Osteoblast (primary cell): ENCODE results near the gene RPS3. TPM values are rescaled to one million over a fixed set of nuclear protein-coding genes. Genes with fewer than 3 reads are reported as not detected.

Source experiments
- DNase-seq: peaks from one replicate; pipeline ENCODE4 v3.0.0; 2011; ENCODE audit warnings: low spot score, mixed read lengths; ENCODE audit not compliant: insufficient read length; ENCODE audit errors: missing footprints
- H2AFZ ChIP-seq: 2 replicates; pipeline ENCODE4 v1.6.0; 2011; ENCODE audit warnings: mild to moderate bottlenecking, low read length
- H3K27ac ChIP-seq: 2 replicates; pipeline ENCODE4 v1.5.1; 2011; ENCODE audit warnings: mild to moderate bottlenecking, low read depth, low read length, moderate library complexity
- H3K27me3 ChIP-seq: 2 replicates; pipeline ENCODE4 v1.6.0; 2012; ENCODE audit warnings: mild to moderate bottlenecking, control low read depth, inconsistent platforms, low read length, moderate library complexity; ENCODE audit not compliant: insufficient read depth
- H3K36me3 ChIP-seq: 2 replicates; pipeline ENCODE4 v1.5.1; 2011; ENCODE audit warnings: mild to moderate bottlenecking, low read length, control low read depth, moderate library complexity; ENCODE audit not compliant: insufficient read depth
- H3K4me1 ChIP-seq: 2 replicates; pipeline ENCODE4 v1.5.1; 2011; ENCODE audit warnings: mild to moderate bottlenecking, low read length, control low read depth, moderate library complexity; ENCODE audit not compliant: insufficient read depth
- H3K4me2 ChIP-seq: 2 replicates; pipeline ENCODE4 v1.6.0; 2011; ENCODE audit warnings: mild to moderate bottlenecking, low read length; ENCODE audit not compliant: insufficient read depth
- H3K4me3 ChIP-seq: fragments of 200-600 bp; sonication (generic); 3 replicates; pipeline ENCODE4 v1.5.1; 2012; ENCODE audit warnings: mild to moderate bottlenecking, low read length, inconsistent platforms; ENCODE audit not compliant: insufficient read depth
- H3K79me2 ChIP-seq: 2 replicates; pipeline ENCODE4 v1.6.0; 2012; ENCODE audit warnings: mild to moderate bottlenecking, low read length, control low read depth, inconsistent platforms; ENCODE audit not compliant: insufficient read depth
- H3K9me3 ChIP-seq: 2 replicates; pipeline ENCODE4 v1.5.1; 2011; ENCODE audit warnings: low read depth, low read length, control low read depth
- H4K20me1 ChIP-seq: 2 replicates; pipeline ENCODE4 v1.6.0; 2012; ENCODE audit warnings: mild to moderate bottlenecking, low read length, control low read depth; ENCODE audit not compliant: insufficient read depth
- total RNA-seq: library from RNA; depleted of rRNA; stranded (reverse); fragments of >200 nt; gene quantifications from 2 replicates; pipeline ENCODE4 v1.2.3, GENCODE V29; 2012
- TF ChIP-seq, protein P1 (sequence below): IDR thresholded peaks from 2 replicates; pipeline ENCODE4 v1.5.1; 2011; ENCODE audit warnings: mild to moderate bottlenecking, low read depth, low read length, moderate library complexity; ENCODE audit errors: extremely low read depth

RPS3 gene
- total RNA-seq, 1 donor = 1,512 TPM

DNA sequence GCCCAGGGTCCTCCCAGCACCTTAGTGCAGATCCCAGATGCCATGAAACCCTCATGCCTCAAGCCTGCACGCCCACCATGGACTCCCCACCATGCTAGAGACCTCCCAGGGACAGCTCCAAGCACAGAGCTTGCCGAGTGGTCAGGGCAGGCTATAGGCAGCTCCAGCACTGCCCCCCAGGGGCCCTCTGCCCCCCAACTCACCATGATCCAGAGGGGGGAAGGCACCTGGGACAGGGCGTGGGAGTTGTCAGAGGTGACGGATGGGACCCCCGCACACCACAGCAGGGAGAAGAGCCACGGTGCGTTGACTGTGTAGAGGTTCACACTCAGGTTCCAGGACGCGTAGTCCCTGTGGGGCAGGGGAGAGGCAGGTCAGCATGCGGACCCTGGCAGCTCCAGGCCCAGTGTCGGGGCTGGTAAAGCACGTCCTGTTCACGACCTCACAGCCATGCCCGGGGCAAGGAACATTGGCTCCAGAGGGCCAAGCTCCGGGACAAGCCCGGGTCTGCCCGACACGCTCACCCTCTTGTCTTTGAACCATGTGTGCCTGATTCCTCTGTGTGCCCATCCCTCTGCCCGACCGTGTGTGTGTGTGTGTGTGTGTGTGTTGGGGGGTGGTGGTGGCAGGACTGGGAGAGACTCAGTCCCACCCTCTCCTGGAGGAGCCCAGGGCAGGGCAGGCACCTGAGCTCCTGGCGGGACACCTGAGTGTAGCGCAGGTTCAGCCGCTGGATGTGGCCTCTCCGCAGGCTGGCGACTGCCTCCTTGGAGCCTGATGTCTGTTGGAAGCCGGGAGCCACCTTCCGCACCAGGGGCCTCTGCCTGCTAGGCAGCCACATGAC lies 41.9 kb downstream of the RPS3 start:
- Histone ChIP-seq H3K79me2 (no peaks in the 10 kb centered on the region), H4K20me1 (no peaks in the 10 kb centered on the region), H3K4me3 (no peak overlapping the region), H2AFZ (no peak overlapping the region), H3K4me1 (no peaks in the 10 kb centered on the region), H3K27me3 (no peaks in the 10 kb centered on the region), H3K36me3 (no peaks in the 10 kb centered on the region), H3K27ac (no peak overlapping the region), H3K9me3 (no peaks in the 10 kb centered on the region), H3K4me2 (no peak overlapping the region)
- peak; percentile 45 for DNase-seq
- TF ChIP-seq, protein P1, sequence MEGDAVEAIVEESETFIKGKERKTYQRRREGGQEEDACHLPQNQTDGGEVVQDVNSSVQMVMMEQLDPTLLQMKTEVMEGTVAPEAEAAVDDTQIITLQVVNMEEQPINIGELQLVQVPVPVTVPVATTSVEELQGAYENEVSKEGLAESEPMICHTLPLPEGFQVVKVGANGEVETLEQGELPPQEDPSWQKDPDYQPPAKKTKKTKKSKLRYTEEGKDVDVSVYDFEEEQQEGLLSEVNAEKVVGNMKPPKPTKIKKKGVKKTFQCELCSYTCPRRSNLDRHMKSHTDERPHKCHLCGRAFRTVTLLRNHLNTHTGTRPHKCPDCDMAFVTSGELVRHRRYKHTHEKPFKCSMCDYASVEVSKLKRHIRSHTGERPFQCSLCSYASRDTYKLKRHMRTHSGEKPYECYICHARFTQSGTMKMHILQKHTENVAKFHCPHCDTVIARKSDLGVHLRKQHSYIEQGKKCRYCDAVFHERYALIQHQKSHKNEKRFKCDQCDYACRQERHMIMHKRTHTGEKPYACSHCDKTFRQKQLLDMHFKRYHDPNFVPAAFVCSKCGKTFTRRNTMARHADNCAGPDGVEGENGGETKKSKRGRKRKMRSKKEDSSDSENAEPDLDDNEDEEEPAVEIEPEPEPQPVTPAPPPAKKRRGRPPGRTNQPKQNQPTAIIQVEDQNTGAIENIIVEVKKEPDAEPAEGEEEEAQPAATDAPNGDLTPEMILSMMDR = no peak

DNA sequence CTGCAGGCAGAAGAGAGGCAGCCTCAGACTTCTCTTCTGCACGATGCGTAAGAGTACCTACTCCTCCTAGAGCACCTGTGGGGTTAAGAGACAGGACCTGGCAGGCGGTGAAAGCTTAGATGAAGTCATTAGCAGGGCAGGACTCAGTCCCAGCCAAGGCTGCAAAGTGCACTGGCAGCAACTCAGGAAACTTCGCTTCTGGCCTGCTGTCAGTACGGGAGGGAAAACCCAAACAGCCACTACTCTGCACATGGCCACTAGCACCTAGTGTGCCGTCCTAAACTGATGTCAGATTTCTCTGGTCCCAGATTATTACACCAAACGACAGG lies 42.5 kb downstream of the RPS3 start:
- no peaks in the 10 kb centered on the region for H3K27me3 ChIP-seq
- no peaks in the 10 kb centered on the region for H3K36me3 ChIP-seq
- no peaks in the 10 kb centered on the region for H3K9me3 ChIP-seq
- no peak overlapping the region for H2AFZ ChIP-seq
- TF ChIP-seq, protein P1 = no peak
- no peaks in the 10 kb centered on the region for H4K20me1 ChIP-seq
- H3K4me3 ChIP-seq = no peak overlapping the region
- no peaks in the 10 kb centered on the region for H3K79me2 ChIP-seq
- no peak overlapping the region for H3K27ac ChIP-seq
- no peaks in the 10 kb centered on the region for H3K4me1 ChIP-seq
- no peak overlapping the region for H3K4me2 ChIP-seq
- DNase-seq = peak; percentile 66

DNA sequence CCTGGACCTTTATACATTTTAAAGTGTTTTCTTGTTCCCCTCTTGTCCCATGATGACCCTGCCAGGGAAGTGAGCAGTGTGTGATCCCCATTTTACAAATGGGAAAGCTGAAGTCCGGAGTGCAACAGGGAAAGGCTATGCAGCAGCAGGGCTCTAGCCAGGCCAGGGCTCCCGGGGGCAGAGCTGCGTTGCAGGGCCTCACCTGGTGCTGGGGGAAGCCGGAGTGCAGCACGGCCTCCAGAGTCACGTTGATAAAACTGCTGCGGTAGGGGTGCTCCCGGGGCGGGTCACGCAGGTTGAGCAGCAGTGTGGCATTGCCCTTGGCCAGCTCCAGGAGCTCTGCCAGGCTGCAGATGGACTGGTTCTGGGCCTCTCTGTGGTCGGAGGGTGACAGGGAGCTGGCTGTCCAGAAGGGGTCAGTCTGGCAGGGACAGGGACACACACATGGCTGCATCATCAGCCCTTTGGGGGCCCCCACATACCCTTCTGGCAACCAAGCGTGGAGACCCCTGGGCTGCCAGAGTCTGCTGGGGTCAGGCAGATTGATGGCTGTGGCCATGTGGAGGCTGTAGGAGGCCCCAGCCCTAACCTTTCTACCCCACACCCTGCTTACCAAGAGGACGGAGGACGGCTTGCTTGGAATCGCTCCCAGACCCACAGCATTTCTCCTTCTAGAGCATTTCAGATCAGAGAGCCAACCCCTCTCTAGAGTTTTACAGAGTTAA lies 43.0 kb downstream of the RPS3 start:
- Histone ChIP-seq H3K4me2 (no peak overlapping the region), H3K27ac (no peak overlapping the region), H3K36me3 (no peaks in the 10 kb centered on the region), H3K4me3 (no peak overlapping the region), H4K20me1 (no peaks in the 10 kb centered on the region), H2AFZ (no peak overlapping the region), H3K9me3 (no peaks in the 10 kb centered on the region), H3K79me2 (no peaks in the 10 kb centered on the region), H3K27me3 (no peaks in the 10 kb centered on the region), H3K4me1 (no peaks in the 10 kb centered on the region)
- TF ChIP-seq, protein P1 = no peak
- no peak for DNase-seq

DNA sequence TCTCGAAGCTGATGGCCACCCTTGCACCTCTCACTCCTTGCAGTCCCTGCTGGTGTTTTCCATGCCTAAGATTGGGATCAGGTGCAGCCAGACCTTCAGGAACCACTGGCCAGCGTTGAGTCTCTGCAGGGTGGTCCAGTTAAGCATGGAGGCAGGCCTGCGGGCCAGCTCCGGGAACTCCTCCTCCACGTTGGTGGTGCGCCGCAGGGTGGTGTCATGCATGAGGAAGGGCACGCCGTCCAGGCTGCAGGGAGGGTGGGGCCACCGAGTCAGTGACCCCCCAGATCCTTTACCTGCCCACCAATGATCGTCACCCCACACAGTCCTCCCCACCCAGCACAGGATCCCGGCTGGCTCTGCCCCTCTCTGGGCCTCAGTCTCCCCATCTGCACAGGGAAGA lies 43.7 kb downstream of the RPS3 start:
- no peaks in the 10 kb centered on the region for H3K27me3 ChIP-seq
- H3K9me3 ChIP-seq = no peaks in the 10 kb centered on the region
- no peaks in the 10 kb centered on the region for H3K79me2 ChIP-seq
- no peaks in the 10 kb centered on the region for H3K4me1 ChIP-seq
- no peak for DNase-seq
- no peak overlapping the region for H3K4me3 ChIP-seq
- TF ChIP-seq, protein P1 = no peak
- no peak overlapping the region for H3K27ac ChIP-seq
- no peaks in the 10 kb centered on the region for H3K36me3 ChIP-seq
- H4K20me1 ChIP-seq = no peaks in the 10 kb centered on the region
- no peak overlapping the region for H3K4me2 ChIP-seq
- H2AFZ ChIP-seq = no peak overlapping the region
